ENCODE data around the gene ITM2C. TPM values are rescaled to one million over a fixed set of nuclear protein-coding genes. Genes with fewer than 3 reads are reported as not detected.
A peak's percentile ranks its signal among the peaks of the same experiment; 100 is the strongest.

The ITM2C gene
- total RNA-seq, 2 experiments from 2014 or later: 19.8 to 21.5 TPM

GRCh38 chr2:230865307-230865765, 594 bp downstream of the ITM2C start:
- H3K4me3 ChIP-seq (ENCODE audit: low read length): peak overlapping the region; percentile 70
- H3K27ac Mint-ChIP-seq: peak overlapping the region; percentile 63
- ChIA-PET CTCF (interaction anchor here (0.8 to 1.5 kb wide), 3 partner anchors 34 to 59 kb away, joined by 3 to 5 read pairs (median 4); no protein-coding TSS in a partner anchor), POLR2A (interaction anchor here (0.6 to 1.4 kb wide), 5 partner anchors 14 to 599 kb away, joined by 3 to 6 read pairs (median 4); partner anchors contain the start of genes GPR55 and NCL)
- H3K9me3 ChIP-seq (ENCODE audit: control insufficient read depth in 1 of 2, insufficient read depth in 1 of 2, low read length in 2 of 2): peaks cover 0 to 9% of the 10 kb centered on the region in 2 experiments
- peaks cover 4% of the 10 kb centered on the region for H3K36me3 Mint-ChIP-seq (ENCODE audit: low read depth)
- intact Hi-C loops (cut with DNase I, micrococcal nuclease): loop anchor here in 1 of 2 experiments (2.0 kb wide), 1 partner anchor 39 kb away; no protein-coding TSS in a partner anchor
- ATAC-seq (ENCODE audit: poor library complexity): no peak
- DNase-seq: peak in 4 of 14 experiments; percentile 18 to 43 (median 32)
- no peaks in the 10 kb centered on the region for H3K27me3 Mint-ChIP-seq
- H3K27ac ChIP-seq (ENCODE audit: low read depth in 1 of 2, low read length in 2 of 2): peak overlapping the region in 1 of 2 donors; percentile 21
- no peaks in the 10 kb centered on the region for H3K9me3 Mint-ChIP-seq
- H3K4me1 Mint-ChIP-seq (ENCODE audit: low read depth): peaks cover 59% of the 10 kb centered on the region
- TF ChIP-seq CTCF (IDR thresholded peaks at IDR 0.05): no peak
- peaks cover 54% of the 10 kb centered on the region for H3K4me1 ChIP-seq (ENCODE audit: insufficient read depth, low read length)
- H3K27me3 ChIP-seq (ENCODE audit: control insufficient read depth in 1 of 2, insufficient read depth in 2 of 2, low read length in 2 of 2): peaks cover 0 to 2% of the 10 kb centered on the region in 2 experiments
- peak overlapping the region; percentile 91 for H3K4me3 Mint-ChIP-seq
- H3K36me3 ChIP-seq (ENCODE audit: insufficient read depth, low read length): no peaks in the 10 kb centered on the region

- peaks cover 0 to 9% of the 10 kb centered on the region in 2 experiments for H3K9me3 ChIP-seq (ENCODE audit: control insufficient read depth in 1 of 2, insufficient read depth in 1 of 2, low read length in 2 of 2)
- TF ChIP-seq CTCF (IDR thresholded peaks at IDR 0.05): no peak
- no peaks in the 10 kb centered on the region for H3K36me3 ChIP-seq (ENCODE audit: insufficient read depth, low read length)
- ChIA-PET CTCF (interaction anchor here (0.8 to 1.6 kb wide), 3 partner anchors 38 to 121 kb away, joined by 3 to 10 read pairs (median 4); no protein-coding TSS in a partner anchor), POLR2A (interaction anchor here (0.9 to 1.5 kb wide), 8 partner anchors 12 to 598 kb away, joined by 3 to 5 read pairs (median 3); partner anchors contain the start of gene NCL)
- peaks cover 4% of the 10 kb centered on the region for H3K36me3 Mint-ChIP-seq (ENCODE audit: low read depth)
- H3K9me3 Mint-ChIP-seq: no peaks in the 10 kb centered on the region
- intact Hi-C loops (cut with DNase I, micrococcal nuclease): loop anchor here in 1 of 2 experiments (2.0 kb wide), 1 partner anchor 39 kb away; no protein-coding TSS in a partner anchor
- peak overlapping the region; percentile 63 for H3K27ac Mint-ChIP-seq
- no peak overlapping the region for H3K27ac ChIP-seq (ENCODE audit: low read depth in 1 of 2, low read length in 2 of 2)
- no peak for ATAC-seq (ENCODE audit: poor library complexity)
- DNase-seq: peak in 4 of 14 experiments; percentile 33 to 68 (median 50)
- peak overlapping the region; percentile 70 for H3K4me3 ChIP-seq (ENCODE audit: low read length)
- peaks cover 0 to 2% of the 10 kb centered on the region in 2 experiments for H3K27me3 ChIP-seq (ENCODE audit: control insufficient read depth in 1 of 2, insufficient read depth in 2 of 2, low read length in 2 of 2)
- H3K4me1 ChIP-seq (ENCODE audit: insufficient read depth, low read length): peaks cover 54% of the 10 kb centered on the region
- peak overlapping the region; percentile 91 for H3K4me3 Mint-ChIP-seq
- H3K27me3 Mint-ChIP-seq: no peaks in the 10 kb centered on the region
- peaks cover 62% of the 10 kb centered on the region for H3K4me1 Mint-ChIP-seq (ENCODE audit: low read depth)
These were observed 1.3 kb downstream of the ITM2C start for GRCh38 chr2:230865766-230866755.
